Cerebellar cortex (tissue), 1 donor: ENCODE results near the gene KRT71.
A peak's percentile ranks its signal among the peaks of the same experiment; 100 is the strongest.

ENCODE experiments used
- DNase-seq: peaks from one replicate; pipeline ENCODE4 v3.0.0-alpha.2; 2015; ENCODE audit warnings: low spot score

KRT71 gene

GRCh38 chr12:52575256-52575655 lies 22.3 kb upstream of the KRT71 start:
- DNase-seq = no peak

GRCh38 chr12:52573743-52574142 lies 20.8 kb upstream of the KRT71 start, which contains the start of gene KRT74:
Gene KRT74, minus strand, starts transcription at chr12:52573843. Its CDS starts 66 bp downstream, at chr12:52573777.
- DNase-seq = no peak

GRCh38 chr12:52573306-52573705 lies 20.4 kb upstream of the KRT71 start:
- peak; percentile 0 for DNase-seq

GRCh38 chr12:52570511-52570910 lies 17.6 kb upstream of the KRT71 start:
- no peak for DNase-seq

- DNase-seq = no peak
These were observed 15.2 kb upstream of the KRT71 start for GRCh38 chr12:52568111-52568510.

- DNase-seq = no peak
These were observed 13.9 kb upstream of the KRT71 start for GRCh38 chr12:52566847-52567291.

- no peak for DNase-seq
These were observed 11.6 kb upstream of the KRT71 start for GRCh38 chr12:52564582-52564981.

GRCh38 chr12:52561880-52562449 lies 9.0 kb upstream of the KRT71 start:
- no peak for DNase-seq

GRCh38 chr12:52559979-52560378 lies 7.0 kb upstream of the KRT71 start:
- DNase-seq = no peak

GRCh38 chr12:52558781-52559445 lies 6.0 kb upstream of the KRT71 start:
- DNase-seq = no peak

GRCh38 chr12:52557476-52557875 lies 4.5 kb upstream of the KRT71 start:
- DNase-seq = no peak

- no peak for DNase-seq
These were observed 2.6 kb upstream of the KRT71 start for GRCh38 chr12:52555577-52555976.

GRCh38 chr12:52552055-52552454 lies 890 bp downstream of the KRT71 start:
- DNase-seq = no peak

- no peak for DNase-seq
These were observed 1.6 kb downstream of the KRT71 start for GRCh38 chr12:52551216-52551865.

- no peak for DNase-seq
These were observed 6.8 kb downstream of the KRT71 start for GRCh38 chr12:52546126-52546525.

- no peak for DNase-seq
These were observed 8.7 kb downstream of the KRT71 start for GRCh38 chr12:52543985-52544883.

GRCh38 chr12:52542785-52543318 lies 10.1 kb downstream of the KRT71 start:
- no peak for DNase-seq

GRCh38 chr12:52542157-52542556 lies 10.8 kb downstream of the KRT71 start:
- no peak for DNase-seq

GRCh38 chr12:52541709-52542108 lies 11.2 kb downstream of the KRT71 start:
- no peak for DNase-seq

GRCh38 chr12:52540531-52540930 lies 12.4 kb downstream of the KRT71 start:
- DNase-seq = no peak

- DNase-seq = no peak
These were observed 13.1 kb downstream of the KRT71 start for GRCh38 chr12:52539821-52540173.
